B cell (primary cell): ENCODE data around the gene PHKA2. TPM values are rescaled to one million over a fixed set of nuclear protein-coding genes. Genes with fewer than 3 reads are reported as not detected.

Source experiments
- ATAC-seq: fragments of 200-7000 bp; cut with Tn5 transposase; one replicate; pipeline ENCODE4 v1.10.0; 2021; ENCODE audit warnings: low read depth, mild to moderate bottlenecking, moderate number of reproducible peaks, moderate library complexity
- CTCF ChIA-PET: fragments of 350-600 bp; sonication (Branson Sonifier 250); formaldehyde crosslinking; loops from one replicate; lab custom pipeline; 2021; ENCODE audit warnings: antibody characterized with exemption, inconsistent platforms; lab: Charles Lee
- POLR2A ChIA-PET: fragments of 350-600 bp; sonication (Branson Sonifier 250); formaldehyde crosslinking; loops from one replicate; lab custom pipeline; 2021; ENCODE audit warnings: antibody characterized with exemption; lab: Charles Lee
- DNase-seq: peaks from one replicate; pipeline ENCODE4 v3.0.0; 2013
- H2AFZ ChIP-seq: 2 replicates; pipeline ENCODE4 v1.6.1; 2012; ENCODE audit warnings: mild to moderate bottlenecking, low read depth, low read length; ENCODE audit not compliant: insufficient read depth, poor library complexity, severe bottlenecking
- H3K27ac ChIP-seq, 2 donors: 1 replicate in 1 of 2; 2 replicates in 1 of 2; pipeline ENCODE4 v1.5.1; 2012 to 2013; ENCODE audit warnings: low read length in 2 of 2, mild to moderate bottlenecking in 2 of 2, moderate library complexity in 1 of 2
- H3K27me3 ChIP-seq, 4 experiments: fragments of 200-600 bp in 1 of 4; sonication (generic) in 1 of 4; replicated peaks in 1 of 4; 1 replicate in 2 of 4; 2 replicates in 2 of 4; pipeline versions ENCODE4 v1.6.1 to v1.7.0; 2013 to 2016; ENCODE audit warnings: low read length in 3 of 4, mild to moderate bottlenecking in 2 of 4, mixed read lengths in 1 of 4, moderate library complexity in 1 of 4; ENCODE audit not compliant: insufficient read depth in 4 of 4, control insufficient read depth in 3 of 4; ENCODE audit errors: control extremely low read depth in 1 of 4
- H3K36me3 ChIP-seq, 2 experiments: replicated peaks in 1 of 2; 1 replicate in 1 of 2; 2 replicates in 1 of 2; pipeline versions ENCODE4 v1.6.1 to v1.7.1; 2013; ENCODE audit warnings: low read length in 1 of 2; ENCODE audit not compliant: insufficient read depth in 2 of 2, control insufficient read depth in 1 of 2; ENCODE audit errors: control extremely low read depth in 1 of 2, extremely low read depth in 1 of 2
- H3K4me1 ChIP-seq, 2 donors: fragments of 200-600 bp in 1 of 2; sonication (generic) in 1 of 2; 1 replicate in 1 of 2; 2 replicates in 1 of 2; pipeline versions ENCODE4 v1.5.1 to v1.6.1; 2013 to 2017; ENCODE audit warnings: low read length in 2 of 2; ENCODE audit not compliant: control insufficient read depth in 2 of 2, insufficient read depth in 2 of 2
- H3K4me2 ChIP-seq: replicated peaks from 2 replicates; pipeline ENCODE3; 2012; ENCODE audit warnings: mild to moderate bottlenecking, low read depth, low read length; ENCODE audit not compliant: poor library complexity, severe bottlenecking
- H3K4me3 ChIP-seq, 5 experiments: fragments of 200-600 bp in 1 of 5; sonication (generic) in 1 of 5; 1 replicate in 3 of 5; 2 replicates in 2 of 5; pipeline versions ENCODE4 v1.5.1 to v1.7.0; 2011 to 2016; ENCODE audit warnings: low read length in 4 of 5, mild to moderate bottlenecking in 4 of 5, low read depth in 2 of 5, control low read depth in 1 of 5, moderate library complexity in 1 of 5; ENCODE audit not compliant: insufficient read depth in 1 of 5; ENCODE audit errors: control extremely low read depth in 1 of 5, extremely low read depth in 1 of 5
- H3K79me2 ChIP-seq: fragments of 200-600 bp; sonication (generic); one replicate; pipeline ENCODE4 v1.6.0; 2016; ENCODE audit warnings: low read length; ENCODE audit not compliant: control insufficient read depth, insufficient read depth
- H3K9ac ChIP-seq: fragments of 200-600 bp; sonication (generic); 2 replicates; pipeline ENCODE4 v1.6.1; 2017; ENCODE audit warnings: mild to moderate bottlenecking, low read length, moderate library complexity
- H3K9me3 ChIP-seq, 3 donors: one replicate each; pipeline versions ENCODE4 v1.6.1 to v1.7.1; 2013; ENCODE audit warnings: low read length in 2 of 3; ENCODE audit not compliant: control insufficient read depth in 2 of 3, insufficient read depth in 1 of 3; ENCODE audit errors: control extremely low read depth in 1 of 3
- H4K20me1 ChIP-seq: 2 replicates; pipeline ENCODE4 v1.6.0; 2012; ENCODE audit warnings: mild to moderate bottlenecking, low read length; ENCODE audit not compliant: insufficient read depth, control insufficient read depth, poor library complexity, severe bottlenecking
- H3K27ac Mint-ChIP-seq: one replicate; pipeline ENCODE4 v1.8.0; 2021; ENCODE audit warnings: mixed read lengths
- H3K27me3 Mint-ChIP-seq: one replicate; pipeline ENCODE4 v1.8.0; 2021; ENCODE audit warnings: mixed read lengths
- H3K4me1 Mint-ChIP-seq: one replicate; pipeline ENCODE4 v1.8.0; 2021; ENCODE audit warnings: mixed read lengths
- H3K4me3 Mint-ChIP-seq: one replicate; pipeline ENCODE4 v1.8.0; 2021; ENCODE audit warnings: mixed read lengths
- H3K9me3 Mint-ChIP-seq: one replicate; pipeline ENCODE4 v1.8.0; 2022; ENCODE audit warnings: mixed read lengths; ENCODE audit not compliant: insufficient read depth
- EZH2 ChIP-seq: IDR thresholded peaks from 2 replicates; pipeline ENCODE4 v1.6.1; 2012; ENCODE audit warnings: borderline replicate concordance, low read depth, mild to moderate bottlenecking, moderate library complexity, low read length; ENCODE audit not compliant: insufficient read depth, poor library complexity, severe bottlenecking
- WGBS: methylation state at CpG from one replicate; pipeline ENCODE4 v1.1.5; 2013; ENCODE audit warnings: missing lambda C conversion rate; ENCODE audit not compliant: insufficient coverage; 5-methylcytosine and 5-hydroxymethylcytosine counted together
- intact Hi-C: fragments of 100-400 bp; cut with micrococcal nuclease; formaldehyde crosslinking; loops from one replicate; pipeline ENCODE4 v1.10.0; 2022
- polyA plus RNA-seq: library from polyadenylated mRNA; depleted of rRNA; stranded (reverse); fragments of >200 nt; gene quantifications from 2 replicates; pipeline ENCODE4 v1.2.3, GENCODE V29; 2012
- total RNA-seq, 2 donors: library from RNA; stranded (reverse); fragments of 120-200 nt in 1 of 2; gene quantifications; 1 replicate in 1 of 2; 2 replicates in 1 of 2; pipeline versions ENCODE4 v1.2.3 to v1.2.4, GENCODE V29; 2013 to 2022
- TF ChIP-seq, protein P1 (sequence below): fragments of 200-600 bp; IDR thresholded peaks from one replicate; pipeline ENCODE4 v1.8.0; 2022; ENCODE audit warnings: antibody characterized with exemption, mild to moderate bottlenecking

PHKA2 gene
- total and polyA plus RNA-seq, 2 donors (not counting 1 experiment from before 2014, with no cell fraction given): 54.6 to 60.6 TPM

DNA sequence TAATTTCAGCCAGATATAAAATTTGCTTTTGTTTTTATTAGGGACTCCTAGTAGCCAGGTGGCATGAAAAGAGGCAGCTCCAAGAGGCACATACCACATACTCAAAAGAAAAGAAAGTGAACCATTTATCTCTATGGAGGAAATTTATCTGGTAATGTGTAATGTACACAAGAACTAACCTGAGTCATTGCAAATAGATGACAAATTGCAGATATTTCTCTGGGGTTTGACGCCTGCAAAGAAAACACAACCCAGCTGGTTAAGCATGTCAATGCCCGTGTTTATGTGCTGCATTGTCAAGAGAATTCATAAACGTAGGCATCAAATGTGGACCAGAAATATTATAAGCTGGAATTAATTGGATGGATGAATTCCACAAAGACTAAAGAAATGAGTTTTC lies 46.9 kb upstream of the PHKA2 start:
- ATAC-seq (no peak), DNase-seq (no peak)
- Mint-ChIP-seq H3K27ac (no peak overlapping the region), H3K4me3 (no peak overlapping the region), H3K27me3 (no peaks in the 10 kb centered on the region), H3K4me1 (no peaks in the 10 kb centered on the region), H3K9me3 (no peaks in the 10 kb centered on the region)
- Histone ChIP-seq H3K79me2 (no peaks in the 10 kb centered on the region), H3K9me3 (no peaks in the 10 kb centered on the region), H3K4me2 (no peak overlapping the region), H3K27me3 (no peaks in the 10 kb centered on the region), H2AFZ (no peak overlapping the region), H3K9ac (no peak overlapping the region), H3K36me3 (no peaks in the 10 kb centered on the region), H3K4me1 (no peaks in the 10 kb centered on the region), H3K4me3 (no peak overlapping the region), H3K27ac (no peak overlapping the region), H4K20me1 (no peaks in the 10 kb centered on the region)
- ChIA-PET CTCF (no interaction called here), POLR2A (no interaction called here)
- intact Hi-C loops: no loop called here
- WGBS: no CpG with 5 or more reads among the region's 3 CpGs
- TF ChIP-seq EZH2: no peak
- TF ChIP-seq, protein P1, sequence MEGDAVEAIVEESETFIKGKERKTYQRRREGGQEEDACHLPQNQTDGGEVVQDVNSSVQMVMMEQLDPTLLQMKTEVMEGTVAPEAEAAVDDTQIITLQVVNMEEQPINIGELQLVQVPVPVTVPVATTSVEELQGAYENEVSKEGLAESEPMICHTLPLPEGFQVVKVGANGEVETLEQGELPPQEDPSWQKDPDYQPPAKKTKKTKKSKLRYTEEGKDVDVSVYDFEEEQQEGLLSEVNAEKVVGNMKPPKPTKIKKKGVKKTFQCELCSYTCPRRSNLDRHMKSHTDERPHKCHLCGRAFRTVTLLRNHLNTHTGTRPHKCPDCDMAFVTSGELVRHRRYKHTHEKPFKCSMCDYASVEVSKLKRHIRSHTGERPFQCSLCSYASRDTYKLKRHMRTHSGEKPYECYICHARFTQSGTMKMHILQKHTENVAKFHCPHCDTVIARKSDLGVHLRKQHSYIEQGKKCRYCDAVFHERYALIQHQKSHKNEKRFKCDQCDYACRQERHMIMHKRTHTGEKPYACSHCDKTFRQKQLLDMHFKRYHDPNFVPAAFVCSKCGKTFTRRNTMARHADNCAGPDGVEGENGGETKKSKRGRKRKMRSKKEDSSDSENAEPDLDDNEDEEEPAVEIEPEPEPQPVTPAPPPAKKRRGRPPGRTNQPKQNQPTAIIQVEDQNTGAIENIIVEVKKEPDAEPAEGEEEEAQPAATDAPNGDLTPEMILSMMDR: no peak

DNA sequence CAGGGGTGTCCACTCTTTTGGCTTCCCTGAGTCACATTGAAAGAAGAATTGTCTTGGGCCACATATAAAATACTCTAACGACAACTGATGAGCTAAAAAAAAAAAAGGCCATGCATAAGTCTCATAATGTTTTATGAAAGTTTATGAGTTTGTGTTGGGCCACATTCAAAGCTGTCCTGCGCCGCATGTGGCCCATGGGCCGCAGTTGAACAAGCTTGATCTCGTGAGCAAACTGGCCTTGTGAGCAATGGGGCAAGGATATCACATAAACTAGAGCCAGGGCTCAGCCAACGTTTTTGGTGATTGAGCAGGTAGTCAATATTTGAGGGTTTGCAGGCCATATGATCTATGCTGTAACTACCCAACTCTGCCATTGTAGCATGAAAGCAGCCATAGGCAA lies 44.6 kb upstream of the PHKA2 start:
- Histone ChIP-seq H4K20me1 (no peaks in the 10 kb centered on the region), H3K9me3 (no peaks in the 10 kb centered on the region), H3K36me3 (no peaks in the 10 kb centered on the region), H2AFZ (no peak overlapping the region), H3K4me1 (no peaks in the 10 kb centered on the region), H3K27me3 (no peaks in the 10 kb centered on the region), H3K9ac (no peak overlapping the region), H3K79me2 (no peaks in the 10 kb centered on the region), H3K4me2 (no peak overlapping the region), H3K27ac (no peak overlapping the region), H3K4me3 (no peak overlapping the region)
- POLR2A ChIA-PET: no interaction called here
- no peak for ATAC-seq
- TF ChIP-seq EZH2: no peak
- TF ChIP-seq, protein P1: no peak
- Mint-ChIP-seq H3K9me3 (no peaks in the 10 kb centered on the region), H3K27ac (no peak overlapping the region), H3K4me3 (no peak overlapping the region), H3K4me1 (no peaks in the 10 kb centered on the region), H3K27me3 (no peaks in the 10 kb centered on the region)
- intact Hi-C loops: no loop called here
- WGBS: 95% methylated on average over 4 of the region's 6 CpGs
- CTCF ChIA-PET: interaction anchor here (0.8 kb wide), 1 partner anchor 14 kb away, joined by 4 read pairs; no protein-coding TSS in a partner anchor
- no peak for DNase-seq
